Astrocyte (in vitro differentiated cells and primary cell): Measurements from ENCODE around the gene TNFRSF12A.
"Not testable (repeated sequence)": the region's sequence is repeated elsewhere in the genome, so short reads cannot be mapped to it uniquely, and the experiment has no call there.

Experiments
- EZH2 ChIP-seq: IDR thresholded peaks from 2 replicates; pipeline ENCODE4 v1.6.1; 2012; ENCODE audit warnings: mild to moderate bottlenecking, low read length, inconsistent platforms; ENCODE audit not compliant: insufficient read depth
- TF ChIP-seq, protein P1 (sequence below): IDR thresholded peaks from 2 replicates; pipeline ENCODE4 v1.5.1; 2011; ENCODE audit warnings: low read depth, mild to moderate bottlenecking, inconsistent platforms, low read length, moderate library complexity; ENCODE audit not compliant: insufficient read depth

GRCh38 chr16:3055734-3056115, 35.6 kb downstream of the TNFRSF12A start:
- TF ChIP-seq, protein P1, sequence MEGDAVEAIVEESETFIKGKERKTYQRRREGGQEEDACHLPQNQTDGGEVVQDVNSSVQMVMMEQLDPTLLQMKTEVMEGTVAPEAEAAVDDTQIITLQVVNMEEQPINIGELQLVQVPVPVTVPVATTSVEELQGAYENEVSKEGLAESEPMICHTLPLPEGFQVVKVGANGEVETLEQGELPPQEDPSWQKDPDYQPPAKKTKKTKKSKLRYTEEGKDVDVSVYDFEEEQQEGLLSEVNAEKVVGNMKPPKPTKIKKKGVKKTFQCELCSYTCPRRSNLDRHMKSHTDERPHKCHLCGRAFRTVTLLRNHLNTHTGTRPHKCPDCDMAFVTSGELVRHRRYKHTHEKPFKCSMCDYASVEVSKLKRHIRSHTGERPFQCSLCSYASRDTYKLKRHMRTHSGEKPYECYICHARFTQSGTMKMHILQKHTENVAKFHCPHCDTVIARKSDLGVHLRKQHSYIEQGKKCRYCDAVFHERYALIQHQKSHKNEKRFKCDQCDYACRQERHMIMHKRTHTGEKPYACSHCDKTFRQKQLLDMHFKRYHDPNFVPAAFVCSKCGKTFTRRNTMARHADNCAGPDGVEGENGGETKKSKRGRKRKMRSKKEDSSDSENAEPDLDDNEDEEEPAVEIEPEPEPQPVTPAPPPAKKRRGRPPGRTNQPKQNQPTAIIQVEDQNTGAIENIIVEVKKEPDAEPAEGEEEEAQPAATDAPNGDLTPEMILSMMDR = not testable (repeated sequence)
- TF ChIP-seq EZH2 = not testable (repeated sequence)
